ENCODE results near the gene GRHL1.

DNA sequence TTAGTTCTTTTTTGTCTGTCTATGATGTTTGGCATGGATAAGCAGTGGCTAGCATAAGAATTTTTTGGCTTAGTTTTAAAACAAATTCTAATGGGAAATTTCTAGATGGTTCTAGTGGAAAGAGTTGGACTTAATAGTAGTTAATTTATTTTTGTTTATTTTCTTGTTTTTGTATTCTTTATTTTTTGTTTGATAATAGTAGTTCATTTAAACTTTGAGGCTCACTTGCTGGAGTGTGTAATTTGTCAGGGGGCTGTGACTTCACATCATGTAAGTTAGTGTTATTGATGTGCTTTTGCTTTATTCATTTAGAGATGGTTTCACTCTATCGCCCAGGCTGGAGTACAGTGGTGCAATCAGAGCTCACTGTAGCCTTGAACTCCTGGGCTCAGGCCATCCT, 48.2 kb downstream of the GRHL1 start:
- TF ChIP-seq, protein P1, sequence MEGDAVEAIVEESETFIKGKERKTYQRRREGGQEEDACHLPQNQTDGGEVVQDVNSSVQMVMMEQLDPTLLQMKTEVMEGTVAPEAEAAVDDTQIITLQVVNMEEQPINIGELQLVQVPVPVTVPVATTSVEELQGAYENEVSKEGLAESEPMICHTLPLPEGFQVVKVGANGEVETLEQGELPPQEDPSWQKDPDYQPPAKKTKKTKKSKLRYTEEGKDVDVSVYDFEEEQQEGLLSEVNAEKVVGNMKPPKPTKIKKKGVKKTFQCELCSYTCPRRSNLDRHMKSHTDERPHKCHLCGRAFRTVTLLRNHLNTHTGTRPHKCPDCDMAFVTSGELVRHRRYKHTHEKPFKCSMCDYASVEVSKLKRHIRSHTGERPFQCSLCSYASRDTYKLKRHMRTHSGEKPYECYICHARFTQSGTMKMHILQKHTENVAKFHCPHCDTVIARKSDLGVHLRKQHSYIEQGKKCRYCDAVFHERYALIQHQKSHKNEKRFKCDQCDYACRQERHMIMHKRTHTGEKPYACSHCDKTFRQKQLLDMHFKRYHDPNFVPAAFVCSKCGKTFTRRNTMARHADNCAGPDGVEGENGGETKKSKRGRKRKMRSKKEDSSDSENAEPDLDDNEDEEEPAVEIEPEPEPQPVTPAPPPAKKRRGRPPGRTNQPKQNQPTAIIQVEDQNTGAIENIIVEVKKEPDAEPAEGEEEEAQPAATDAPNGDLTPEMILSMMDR (IDR thresholded peaks at IDR 0.05): no peak
- no peak for TF ChIP-seq POLR2A (IDR thresholded peaks at IDR 0.05)
